Endothelial cell of umbilical vein (primary cell): ENCODE results near the gene PRR15L. TPM values are rescaled to one million over a fixed set of nuclear protein-coding genes. Genes with fewer than 3 reads are reported as not detected.

Experiments
- BruUV-seq: library from RNA; stranded (reverse); fragments of 400-500 nt; replicated peaks from 2 replicates; lab custom pipeline; 2021; lab: Mats Ljungman, UMichigan
- CTCF ChIA-PET: fragments of 300-600, 350-600 bp; sonication (Branson Sonifier 250); formaldehyde crosslinking; loops from one replicate; lab custom pipeline; 2021; ENCODE audit warnings: antibody characterized with exemption, inconsistent platforms; lab: Charles Lee
- POLR2A ChIA-PET: fragments of 300-600, 350-600 bp; sonication (Branson Sonifier 250); formaldehyde crosslinking; loops from one replicate; lab custom pipeline; 2021; ENCODE audit warnings: antibody characterized with exemption, inconsistent platforms; lab: Charles Lee
- DNase-seq: peaks from one replicate; pipeline ENCODE4 v3.0.0-alpha.2; 2011; ENCODE audit warnings: low read depth, low spot score
- FAIRE-seq: peaks from 2 replicates; lab custom pipeline; 2011; peaks lifted over from hg19 to GRCh38; lab: Jason Lieb, UNC
- H2AFZ ChIP-seq: 2 replicates; pipeline ENCODE4 v1.6.0; 2012; ENCODE audit warnings: low read depth, low read length, control low read depth, inconsistent platforms
- H3K27ac ChIP-seq: 2 replicates; pipeline ENCODE4 v1.5.1; 2011; ENCODE audit warnings: low read depth, mild to moderate bottlenecking, control low read depth, low read length, moderate library complexity; ENCODE audit not compliant: insufficient read depth
- H3K27me3 ChIP-seq, 2 experiments: 2 replicates each; pipeline versions ENCODE4 v1.6.0 to v1.6.1; 2011; ENCODE audit warnings: low read length in 2 of 2, mixed read lengths in 1 of 2; ENCODE audit not compliant: control insufficient read depth in 2 of 2, insufficient read depth in 2 of 2
- H3K36me3 ChIP-seq, 2 experiments: 2 replicates in 1 of 2; 3 replicates in 1 of 2; pipeline ENCODE4 v1.5.1; 2011; ENCODE audit warnings: low read length in 2 of 2, mild to moderate bottlenecking in 1 of 2, moderate library complexity in 1 of 2; ENCODE audit not compliant: control insufficient read depth in 2 of 2, insufficient read depth in 2 of 2; ENCODE audit errors: extremely low read depth in 1 of 2
- H3K4me1 ChIP-seq: 3 replicates; pipeline ENCODE4 v1.5.1; 2011; ENCODE audit warnings: mild to moderate bottlenecking, low read length; ENCODE audit not compliant: control insufficient read depth, insufficient read depth; ENCODE audit errors: extremely low read depth
- H3K4me2 ChIP-seq: 2 replicates; pipeline ENCODE4 v1.6.1; 2011; ENCODE audit warnings: low read length, control low read depth, mixed read lengths; ENCODE audit not compliant: insufficient read depth
- H3K4me3 ChIP-seq, 3 experiments: fragments of 200-600 bp in 1 of 3; sonication (generic), shearing (Covaris generic) in 1 of 3; replicated peaks in 1 of 3; 2 replicates each; pipeline ENCODE4 v1.5.1; 2011 to 2016; ENCODE audit warnings: control low read depth in 3 of 3, low read length in 3 of 3, mild to moderate bottlenecking in 2 of 3, inconsistent platforms in 1 of 3, low read depth in 1 of 3, moderate library complexity in 1 of 3; ENCODE audit not compliant: insufficient read depth in 1 of 3
- H3K79me2 ChIP-seq: 2 replicates; pipeline ENCODE4 v1.6.0; 2012; ENCODE audit warnings: low read length, inconsistent platforms; ENCODE audit not compliant: control insufficient read depth, insufficient read depth
- H3K9ac ChIP-seq: replicated peaks from 2 replicates; pipeline ENCODE3; 2011; ENCODE audit warnings: low read length, control low read depth; ENCODE audit not compliant: insufficient read depth; ENCODE audit errors: extremely low read depth
- H3K9me1 ChIP-seq: replicated peaks from 3 replicates; pipeline ENCODE4 v1.6.0; 2011; ENCODE audit warnings: mild to moderate bottlenecking, low read length; ENCODE audit not compliant: control insufficient read depth, insufficient read depth; ENCODE audit errors: extremely low read depth
- H3K9me3 ChIP-seq: replicated peaks from 2 replicates; pipeline ENCODE4 v1.5.1; 2012; ENCODE audit warnings: low read length, inconsistent platforms; ENCODE audit not compliant: control insufficient read depth, insufficient read depth
- H4K20me1 ChIP-seq: replicated peaks from 2 replicates; pipeline ENCODE3; 2011; ENCODE audit warnings: mild to moderate bottlenecking, low read length; ENCODE audit not compliant: control insufficient read depth, insufficient read depth; ENCODE audit errors: extremely low read depth
- EZH2 ChIP-seq: IDR thresholded peaks from 2 replicates; pipeline ENCODE4 v1.6.1; 2012; ENCODE audit warnings: borderline replicate concordance, low read depth, mild to moderate bottlenecking, moderate library complexity, low read length, inconsistent platforms; ENCODE audit not compliant: severe bottlenecking
- FOS ChIP-seq: IDR thresholded peaks from 2 replicates; pipeline ENCODE4 v1.6.1; 2011; ENCODE audit warnings: mild to moderate bottlenecking, low read length, moderate library complexity, borderline replicate concordance; ENCODE audit not compliant: insufficient read depth
- GATA2 ChIP-seq: IDR thresholded peaks from 2 replicates; pipeline ENCODE4 v1.7.0; 2011; ENCODE audit warnings: low read depth, mild to moderate bottlenecking, moderate library complexity, mixed read lengths, low read length; ENCODE audit not compliant: insufficient read length, insufficient read depth
- JUN ChIP-seq: IDR thresholded peaks from 2 replicates; pipeline ENCODE4 v1.6.1; 2011; ENCODE audit warnings: borderline replicate concordance, low read depth; ENCODE audit not compliant: insufficient read length, insufficient read depth
- MYC ChIP-seq: IDR thresholded peaks from one replicate; pipeline ENCODE4 v1.6.1; 2011; ENCODE audit warnings: mild to moderate bottlenecking, low read depth, low read length
- POLR2A ChIP-seq: IDR thresholded peaks from 2 replicates; pipeline ENCODE4 v1.6.1; 2012; ENCODE audit warnings: low read depth, mild to moderate bottlenecking, control low read depth, low read length
- POLR2AphosphoS5 ChIP-seq: IDR thresholded peaks from 2 replicates; pipeline ENCODE4 v1.6.1; 2012; ENCODE audit warnings: low read depth, mild to moderate bottlenecking, control low read depth, low read length, moderate library complexity; ENCODE audit not compliant: insufficient read depth
- dilution Hi-C: fragments of 300-500 bp; cut with MboI; formaldehyde crosslinking; loops from one replicate; pipeline ENCODE4 v1.15.0; 2019; ENCODE audit warnings: low sequenced_read_pairs; ENCODE audit not compliant: extremely low pct_ligation_motif_present
- intact Hi-C: fragments of 100-400 bp; cut with micrococcal nuclease; formaldehyde crosslinking; loops from one replicate; pipeline ENCODE4 v1.10.0; 2022
- polyA plus RNA-seq, 4 experiments: library from polyadenylated mRNA; depleted of rRNA in 3 of 4; stranded (reverse) in 3 of 4; unstranded in 1 of 4; fragments of >200 nt; gene quantifications; 2 replicates each; pipeline versions ENCODE4 v1.2.1 to v1.2.3, GENCODE V29; 2011 to 2012; ENCODE audit warnings: missing spikeins in 1 of 4
- total RNA-seq: library from RNA; stranded (reverse); gene quantifications from 2 replicates; pipeline ENCODE4 v1.2.3, GENCODE V29; 2021
- TF ChIP-seq, protein P1 (sequence below): IDR thresholded peaks from 2 replicates; pipeline ENCODE4 v1.6.1; 2011; ENCODE audit not compliant: insufficient read depth, insufficient read length
- TF ChIP-seq, protein P2 (sequence below), 2 donors: IDR thresholded peaks; 1 replicate in 1 of 2; 2 replicates in 1 of 2; pipeline ENCODE4 v1.5.1; 2011; ENCODE audit warnings: low read length in 2 of 2, mild to moderate bottlenecking in 2 of 2, moderate library complexity in 2 of 2, control low read depth in 1 of 2, inconsistent platforms in 1 of 2, low read depth in 1 of 2; ENCODE audit not compliant: insufficient read depth in 1 of 2; ENCODE audit errors: extremely low read depth in 1 of 2

The PRR15L gene
- total and polyA plus RNA-seq, 2 donors (not counting 3 experiments of a cell fraction or from before 2014, with no cell fraction given), result not detected

DNA sequence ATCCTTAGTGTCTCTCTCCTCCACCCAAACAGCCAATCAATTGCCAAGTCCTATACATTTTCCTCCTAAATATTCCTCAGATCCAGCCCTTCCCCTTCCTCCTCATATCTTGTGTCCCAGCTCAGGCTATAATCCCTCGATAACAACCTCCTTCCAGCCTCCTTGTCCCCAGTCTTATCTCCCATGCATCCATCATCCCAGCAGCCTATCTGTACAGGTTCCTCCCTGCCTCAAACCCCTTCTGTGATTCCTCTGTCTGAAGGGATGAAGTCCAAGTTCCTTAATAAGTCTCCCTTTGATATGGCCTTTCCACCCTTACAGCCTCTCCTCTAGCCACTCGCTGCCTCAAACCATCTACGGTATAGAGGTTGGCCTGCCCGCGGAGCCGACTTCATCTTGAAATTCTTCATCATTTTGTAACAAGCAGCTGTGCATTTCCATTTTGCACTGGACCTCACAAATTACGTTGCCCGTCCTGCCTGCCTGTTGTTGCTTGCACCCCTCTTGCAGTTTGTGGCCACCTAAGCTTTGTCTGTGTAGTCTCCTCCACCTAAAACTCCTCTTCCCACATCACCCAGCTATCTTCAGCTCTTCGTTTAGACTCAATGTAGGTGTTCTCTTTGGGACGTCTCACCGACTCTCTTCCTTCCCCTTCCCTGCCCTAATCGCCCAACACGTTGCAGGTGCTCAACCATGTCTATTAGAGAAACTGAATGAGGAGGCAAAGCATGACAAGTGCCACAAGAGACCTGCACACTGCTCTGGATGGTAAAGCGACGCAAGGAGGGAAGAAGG is 12.4 kb upstream of the PRR15L start:
- DNase-seq (no peak), FAIRE-seq (no peak)
- peak overlapping the region in 1 of 3 experiments; percentile 18 for H3K4me3 ChIP-seq
- peak overlapping the region; percentile 44 for H3K4me2 ChIP-seq
- POLR2A ChIA-PET, result interaction anchor here (1.2 kb wide), 1 partner anchor 48 kb away, joined by 3 read pairs; no protein-coding TSS in a partner anchor
- intact Hi-C loops, result loop anchor here (1.0 kb wide), 2 partner anchors 21 to 74 kb away; partner anchors contain the start of gene SP2
- CTCF ChIA-PET, result interaction anchor here (0.8 to 15.7 kb wide), 23 partner anchors 9 to 135 kb away, joined by 3 to 469 read pairs (median 5); partner anchors contain the start of genes CBX1, PNPO, PRR15L and SCRN2
- BruUV-seq, result no TSS peak
- no peaks in the 10 kb centered on the region for H3K9me3 ChIP-seq
- H3K4me1 ChIP-seq, result peaks cover 6% of the 10 kb centered on the region
- H2AFZ ChIP-seq, result peak overlapping the region; percentile 93
- H3K9ac ChIP-seq, result no peak overlapping the region
- H3K79me2 ChIP-seq, result no peaks in the 10 kb centered on the region
- H4K20me1 ChIP-seq, result no peaks in the 10 kb centered on the region
- H3K27ac ChIP-seq, result no peak overlapping the region
- dilution Hi-C loops, result no loop called here
- H3K9me1 ChIP-seq, result no peaks in the 10 kb centered on the region
- peaks cover 0 to 9% of the 10 kb centered on the region in 2 experiments for H3K36me3 ChIP-seq
- TF ChIP-seq POLR2AphosphoS5 (no peak), POLR2A (no peak), MYC (no peak), EZH2 (no peak), JUN (no peak), FOS (no peak), GATA2 (no peak)
- TF ChIP-seq, protein P1, sequence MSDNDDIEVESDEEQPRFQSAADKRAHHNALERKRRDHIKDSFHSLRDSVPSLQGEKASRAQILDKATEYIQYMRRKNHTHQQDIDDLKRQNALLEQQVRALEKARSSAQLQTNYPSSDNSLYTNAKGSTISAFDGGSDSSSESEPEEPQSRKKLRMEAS, result no peak
- TF ChIP-seq, protein P2, sequence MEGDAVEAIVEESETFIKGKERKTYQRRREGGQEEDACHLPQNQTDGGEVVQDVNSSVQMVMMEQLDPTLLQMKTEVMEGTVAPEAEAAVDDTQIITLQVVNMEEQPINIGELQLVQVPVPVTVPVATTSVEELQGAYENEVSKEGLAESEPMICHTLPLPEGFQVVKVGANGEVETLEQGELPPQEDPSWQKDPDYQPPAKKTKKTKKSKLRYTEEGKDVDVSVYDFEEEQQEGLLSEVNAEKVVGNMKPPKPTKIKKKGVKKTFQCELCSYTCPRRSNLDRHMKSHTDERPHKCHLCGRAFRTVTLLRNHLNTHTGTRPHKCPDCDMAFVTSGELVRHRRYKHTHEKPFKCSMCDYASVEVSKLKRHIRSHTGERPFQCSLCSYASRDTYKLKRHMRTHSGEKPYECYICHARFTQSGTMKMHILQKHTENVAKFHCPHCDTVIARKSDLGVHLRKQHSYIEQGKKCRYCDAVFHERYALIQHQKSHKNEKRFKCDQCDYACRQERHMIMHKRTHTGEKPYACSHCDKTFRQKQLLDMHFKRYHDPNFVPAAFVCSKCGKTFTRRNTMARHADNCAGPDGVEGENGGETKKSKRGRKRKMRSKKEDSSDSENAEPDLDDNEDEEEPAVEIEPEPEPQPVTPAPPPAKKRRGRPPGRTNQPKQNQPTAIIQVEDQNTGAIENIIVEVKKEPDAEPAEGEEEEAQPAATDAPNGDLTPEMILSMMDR (IDR thresholded peaks at IDR 0.05; ENCODE audit: extremely low read depth in 1 of 2, insufficient read depth in 1 of 2, low read depth in 1 of 2, low read length in 2 of 2), result no peak
- H3K27me3 ChIP-seq, result no peaks in the 10 kb centered on the region
